NOMO-1 (cell line): ENCODE results near the gene ADAMTS17.

Experiments
- DNase-seq, 2 experiments: peaks; one replicate each; lab custom pipeline; 2025; ENCODE audit not compliant: unreplicated experiment in 2 of 2; lab: John Stamatoyannopoulos, UW

The ADAMTS17 gene

GRCh38 chr15:100186960-100187359 lies 154.8 kb downstream of the ADAMTS17 start:
- no peak for DNase-seq

- no peak for DNase-seq
Observed at GRCh38 chr15:100186366-100186765, 155.4 kb downstream of the ADAMTS17 start.

DNA sequence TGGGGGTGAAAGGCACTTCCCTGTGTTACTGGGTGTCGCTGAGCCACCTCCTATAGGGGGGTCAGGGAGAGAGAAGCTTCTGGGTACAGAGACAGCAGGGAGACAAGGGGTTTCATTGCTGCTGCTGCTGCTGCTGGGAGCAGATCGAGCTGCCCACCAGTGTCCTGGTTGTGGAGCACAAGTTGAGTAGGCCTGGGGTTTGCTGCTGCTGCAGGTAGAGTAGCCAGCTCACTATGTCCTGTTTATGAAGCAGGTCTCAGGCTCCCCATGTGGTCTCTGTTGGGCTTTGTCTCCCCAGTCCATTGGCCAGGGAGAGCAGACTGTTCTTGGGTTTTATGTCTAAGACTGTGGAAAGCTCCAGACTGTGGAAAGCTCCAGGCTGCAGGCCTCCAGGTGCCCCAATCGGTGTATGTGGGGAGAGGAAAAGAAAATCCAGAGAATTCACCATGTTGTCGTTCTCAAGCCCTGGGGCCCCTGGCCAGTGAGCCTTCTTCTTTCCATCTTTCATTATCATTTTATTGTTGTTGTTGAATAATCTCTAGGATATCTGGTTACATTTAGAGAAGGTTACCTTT lies 157.8 kb downstream of the ADAMTS17 start:
- no peak for DNase-seq

DNA sequence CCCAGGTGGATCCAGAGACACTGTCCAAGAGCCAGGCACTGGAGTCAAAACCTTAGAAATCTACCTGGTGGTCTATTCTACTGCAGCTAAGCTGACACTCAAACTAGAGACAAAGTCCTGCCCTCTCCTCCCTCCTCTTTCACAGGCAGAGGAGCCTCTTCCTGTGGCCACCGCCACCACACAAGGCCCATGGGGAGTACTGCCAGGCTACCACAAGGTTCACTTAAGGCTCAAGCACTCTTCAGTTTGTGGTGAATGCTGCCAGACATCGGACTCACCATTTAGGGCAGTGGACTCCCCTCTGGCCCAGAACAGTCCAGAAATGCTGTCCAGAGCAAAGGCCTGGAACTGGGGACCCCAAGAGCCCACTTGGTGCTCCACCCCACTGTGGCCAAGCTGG lies 160.9 kb downstream of the ADAMTS17 start:
- no peak for DNase-seq

- DNase-seq: no peak
Observed at GRCh38 chr15:100175406-100176114, 166.2 kb downstream of the ADAMTS17 start.

DNA sequence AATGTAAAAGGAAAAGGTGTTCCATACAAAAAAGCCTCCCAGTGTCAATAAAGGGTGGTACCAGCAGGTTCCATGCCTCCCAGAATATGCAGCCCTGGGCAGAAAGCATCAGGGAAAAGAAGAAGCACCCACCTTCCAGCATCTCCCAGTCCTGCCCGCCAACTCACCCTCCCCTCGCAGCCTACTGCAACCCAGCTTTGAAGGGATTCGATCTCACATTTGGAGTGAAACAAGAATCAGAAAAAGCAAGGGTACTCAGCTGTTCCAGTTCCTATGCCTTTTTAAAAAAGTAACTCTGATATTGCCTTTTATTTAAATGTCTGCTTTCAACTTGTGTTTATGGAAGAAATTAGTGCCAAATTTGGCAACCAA lies 166.9 kb downstream of the ADAMTS17 start:
- no peak for DNase-seq

- DNase-seq: no peak
Observed at GRCh38 chr15:100174159-100174903, 167.4 kb downstream of the ADAMTS17 start.

DNA sequence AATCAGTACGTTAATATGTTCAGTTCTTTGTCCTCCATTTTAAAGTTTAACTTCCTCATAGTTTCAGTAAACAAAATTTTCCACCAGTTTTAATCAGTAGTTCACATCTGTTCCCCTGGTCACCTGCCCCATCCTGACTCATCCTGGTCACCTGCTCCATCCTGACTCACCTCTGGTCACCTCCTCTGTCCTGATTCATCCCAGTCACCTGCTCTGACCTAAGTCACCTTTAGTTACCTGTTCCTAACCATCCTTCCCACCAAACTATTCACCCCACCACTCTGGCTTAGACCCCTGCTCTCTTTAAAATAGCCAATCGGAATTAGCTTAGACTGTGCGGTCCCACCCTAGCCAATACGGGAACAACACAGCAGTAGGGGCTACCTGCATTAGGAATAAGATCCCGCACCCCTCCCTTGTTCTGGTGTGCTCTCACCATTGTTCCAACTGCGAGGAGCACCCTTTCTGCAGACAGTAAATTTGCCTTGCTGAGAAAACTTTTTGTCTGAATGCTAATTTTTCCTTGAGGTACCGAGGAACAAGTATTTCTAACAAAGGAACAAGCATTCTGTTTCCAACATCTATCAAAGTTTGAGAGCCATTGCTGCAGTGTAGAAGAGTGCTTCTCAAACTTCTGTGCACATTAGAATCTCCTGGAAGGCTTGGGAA lies 169.3 kb downstream of the ADAMTS17 start:
- DNase-seq: no peak

- DNase-seq: no peak
Observed at GRCh38 chr15:100171411-100171810, 170.4 kb downstream of the ADAMTS17 start.

DNA sequence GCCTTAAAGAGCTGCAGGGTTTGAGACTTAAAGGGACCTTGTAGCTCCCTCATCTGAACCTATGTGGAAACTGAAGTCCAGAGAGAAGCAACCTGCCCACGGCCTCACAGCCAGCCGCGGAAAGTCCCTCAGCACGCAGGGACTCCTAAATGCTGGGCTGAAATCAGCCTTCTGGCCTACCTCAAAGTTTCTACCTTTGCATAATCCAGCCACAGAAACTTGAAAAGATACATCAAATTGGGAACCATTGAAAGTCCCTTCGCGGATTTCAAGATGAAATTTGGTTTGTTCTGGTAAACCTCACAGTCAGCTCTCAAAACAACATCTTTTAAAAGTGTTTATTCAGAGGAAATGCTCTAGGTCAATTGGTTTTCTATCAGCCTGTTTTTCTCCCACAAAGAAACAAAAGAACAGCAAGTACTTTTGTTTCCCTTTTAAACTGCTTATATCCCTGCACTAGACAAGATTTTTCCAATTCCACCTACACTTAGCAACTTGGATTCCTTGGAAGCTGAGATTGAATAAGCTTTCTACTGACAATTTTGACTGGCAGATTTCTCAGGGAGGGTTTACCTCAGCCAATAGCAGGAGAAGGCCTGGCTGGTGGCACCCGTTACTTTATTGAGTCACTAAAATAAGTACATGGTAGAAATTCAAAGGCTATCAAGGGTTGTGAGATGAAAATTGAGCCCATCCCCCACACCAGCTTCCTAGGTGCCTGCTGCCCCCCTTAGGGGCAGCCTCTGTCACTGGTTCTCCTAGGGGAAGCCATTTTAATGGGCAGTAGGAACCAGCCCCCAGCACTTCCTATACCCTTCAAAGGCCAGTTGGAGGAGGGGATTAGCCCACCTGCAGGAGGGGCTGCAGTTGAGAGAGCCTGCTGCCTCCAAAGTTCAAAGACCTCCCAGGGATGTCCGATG lies 171.2 kb downstream of the ADAMTS17 start:
- DNase-seq: no peak

DNA sequence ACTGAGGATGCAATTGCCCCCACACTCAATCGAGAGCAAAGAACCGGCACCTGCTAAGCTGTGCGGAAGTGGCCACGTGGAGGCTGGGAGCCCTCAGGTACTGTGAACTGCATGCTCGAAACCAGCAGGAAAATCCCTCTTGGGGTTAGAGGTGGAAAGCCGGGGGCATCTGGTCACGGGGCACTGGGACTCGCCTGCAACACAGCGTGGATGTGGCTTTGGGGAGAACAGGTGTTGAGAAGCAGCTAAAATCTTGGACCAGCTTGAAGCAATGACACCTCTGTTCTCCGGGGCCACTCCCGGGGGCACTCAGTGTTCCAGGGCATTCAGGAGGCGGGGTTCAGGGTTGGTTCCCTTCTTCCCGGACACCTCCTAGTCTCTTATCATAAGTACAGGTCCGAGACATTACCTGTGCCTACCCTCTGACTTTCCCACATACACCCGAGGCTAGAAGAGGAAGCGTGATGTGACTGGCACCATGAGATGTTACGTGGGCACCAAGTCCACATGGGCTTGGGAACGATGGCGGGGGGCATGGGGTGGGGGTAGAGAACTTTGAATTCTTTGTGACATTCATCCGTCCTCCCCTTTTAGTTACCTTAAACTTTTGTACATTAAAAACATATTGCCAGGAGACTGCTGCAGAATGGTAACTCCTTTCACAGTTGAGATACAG lies 172.0 kb downstream of the ADAMTS17 start:
- no peak for DNase-seq

- DNase-seq: no peak
Observed at GRCh38 chr15:100168787-100169186, 173.0 kb downstream of the ADAMTS17 start.

- no peak for DNase-seq
Observed at GRCh38 chr15:100167884-100168375, 173.8 kb downstream of the ADAMTS17 start.

DNA sequence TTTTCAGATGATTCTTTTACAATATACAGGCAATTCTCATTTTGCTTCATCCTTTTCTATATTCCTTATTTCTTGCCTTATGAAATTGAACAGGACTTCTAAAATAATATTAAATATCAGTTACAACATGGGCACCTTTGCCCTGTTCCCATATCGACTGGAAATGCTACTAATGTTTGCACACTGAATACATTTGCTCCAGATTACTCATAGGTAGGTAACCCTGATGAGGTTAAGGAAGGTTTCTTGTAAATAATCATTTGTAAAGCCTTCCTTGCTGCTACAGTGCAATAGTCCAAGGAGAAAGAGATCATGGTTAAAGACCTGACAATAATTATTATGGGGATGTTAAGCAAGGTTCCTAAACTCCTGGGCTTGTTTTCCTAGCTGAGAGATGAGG lies 175.5 kb downstream of the ADAMTS17 start:
- no peak for DNase-seq

GRCh38 chr15:100163961-100164360 lies 177.8 kb downstream of the ADAMTS17 start:
- no peak for DNase-seq

GRCh38 chr15:100160953-100161352 lies 180.8 kb downstream of the ADAMTS17 start:
- no peak for DNase-seq

DNA sequence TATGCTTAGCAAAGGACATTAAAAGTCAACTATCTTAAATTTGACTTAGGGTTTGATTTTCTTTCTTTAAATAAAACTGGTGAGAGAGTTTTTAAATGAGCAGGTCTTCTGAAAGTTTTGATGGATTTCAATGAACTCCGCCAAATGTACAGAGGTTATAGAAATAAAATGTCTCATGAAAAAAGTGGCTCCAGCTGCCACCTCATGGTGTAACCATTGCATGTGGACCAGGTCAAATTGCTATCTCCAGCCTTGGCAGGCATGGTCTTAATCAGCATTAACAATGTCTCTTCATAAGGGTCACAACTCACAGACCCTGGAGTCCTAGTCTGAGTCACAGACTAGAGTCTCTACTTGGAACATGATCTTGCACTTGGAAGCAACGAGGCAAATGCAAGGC lies 182.3 kb downstream of the ADAMTS17 start:
- DNase-seq: no peak

DNA sequence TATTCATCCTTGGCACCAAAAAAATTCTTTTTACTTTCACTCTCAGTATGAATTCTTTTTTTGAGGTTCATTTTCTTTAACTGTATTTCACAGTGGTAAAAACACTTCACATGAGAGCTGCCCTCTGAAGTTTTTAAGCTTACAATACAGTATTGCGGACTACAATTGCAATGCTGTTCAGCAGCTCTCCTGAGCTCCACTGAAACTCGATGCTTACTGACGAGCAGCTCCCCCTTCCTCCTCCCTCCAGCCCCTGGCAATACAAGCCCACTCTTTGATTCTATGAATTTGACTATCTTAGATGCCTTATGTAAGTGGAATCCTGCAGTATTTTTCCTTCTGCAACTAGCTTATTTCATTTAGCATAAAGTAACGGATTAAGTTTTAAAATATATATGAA lies 183.4 kb downstream of the ADAMTS17 start:
- DNase-seq: no peak

- no peak for DNase-seq
Observed at GRCh38 chr15:100156201-100156600, 185.6 kb downstream of the ADAMTS17 start.

DNA sequence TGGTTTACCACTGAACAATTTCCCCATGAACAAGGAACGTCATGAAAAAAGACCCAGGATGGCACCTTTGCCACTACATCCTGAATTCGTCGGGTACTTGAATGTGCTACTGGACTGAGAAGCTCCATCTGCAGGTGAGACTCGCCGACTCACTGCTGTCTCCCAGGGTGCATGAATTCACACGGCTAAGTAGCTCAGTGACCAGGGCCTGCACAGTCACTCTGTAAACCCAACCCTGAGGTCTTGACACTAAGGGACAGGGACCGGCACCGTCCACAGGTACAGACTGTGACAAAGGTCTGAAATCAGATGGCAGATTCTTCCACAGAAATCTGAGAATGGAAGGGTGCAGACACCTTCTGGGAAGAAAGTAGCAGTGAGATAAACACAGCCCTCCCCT lies 187.4 kb downstream of the ADAMTS17 start:
- DNase-seq: no peak
